H1 (cell line): ENCODE data around the gene CYP1A2. TPM values are rescaled to one million over a fixed set of nuclear protein-coding genes. Genes with fewer than 3 reads are reported as not detected.

Source experiments
- CTCF ChIA-PET: fragments of 300-600 bp; sonication (Branson Sonifier 250); formaldehyde crosslinking; loops from one replicate; lab custom pipeline; 2021; ENCODE audit not compliant: partially characterized antibody; lab: Charles Lee
- POLR2A ChIA-PET: fragments of 300-600 bp; sonication (Branson Sonifier 250); formaldehyde crosslinking; loops from one replicate; lab custom pipeline; 2021; ENCODE audit warnings: inconsistent platforms; ENCODE audit not compliant: partially characterized antibody; lab: Charles Lee
- DNase-seq, 2 experiments: peaks; one replicate each; pipeline versions ENCODE4 v3.0.0 to v3.0.0-alpha.2; 2010 to 2022; ENCODE audit warnings: low spot score in 2 of 2, low read depth in 1 of 2, mixed read lengths in 1 of 2
- FAIRE-seq: peaks from 2 replicates; lab custom pipeline; 2011; peaks lifted over from hg19 to GRCh38; lab: Jason Lieb, UNC
- H2AFZ ChIP-seq: 2 replicates; pipeline ENCODE4 v1.8.1; 2012; ENCODE audit warnings: low read length, inconsistent platforms
- H2AK5ac ChIP-seq: 2 replicates; pipeline ENCODE4 v1.6.1; 2013; ENCODE audit warnings: low read depth, low read length
- H2BK120ac ChIP-seq: replicated peaks from 2 replicates; pipeline ENCODE3; 2013; ENCODE audit warnings: low read depth, low read length, inconsistent platforms
- H2BK12ac ChIP-seq: 2 replicates; pipeline ENCODE4 v1.6.1; 2013; ENCODE audit warnings: low read depth, low read length
- H2BK15ac ChIP-seq: 2 replicates; pipeline ENCODE4 v1.6.1; 2013; ENCODE audit warnings: low read length
- H2BK20ac ChIP-seq: 2 replicates; pipeline ENCODE4 v1.6.1; 2013; ENCODE audit warnings: low read length
- H2BK5ac ChIP-seq: 2 replicates; pipeline ENCODE4 v1.6.1; 2013; ENCODE audit warnings: low read depth, low read length
- H3K14ac ChIP-seq: 2 replicates; pipeline ENCODE4 v1.6.1; 2013; ENCODE audit warnings: inconsistent platforms; ENCODE audit not compliant: insufficient read length
- H3K18ac ChIP-seq: 2 replicates; pipeline ENCODE4 v1.6.1; 2013; ENCODE audit warnings: low read length; ENCODE audit errors: extremely low read depth
- H3K23ac ChIP-seq: 2 replicates; pipeline ENCODE4 v1.6.1; 2013; ENCODE audit warnings: inconsistent platforms; ENCODE audit not compliant: insufficient read length
- H3K23me2 ChIP-seq: 2 replicates; pipeline ENCODE4 v1.6.1; 2013; ENCODE audit warnings: low read depth, low read length
- H3K27ac ChIP-seq: 2 replicates; pipeline ENCODE4 v1.6.1; 2011; ENCODE audit warnings: low read depth, low read length, inconsistent platforms
- H3K27me3 ChIP-seq, 4 experiments: replicated peaks in 1 of 4; 1 replicate in 1 of 4; 2 replicates in 3 of 4; pipeline versions ENCODE4 v1.6.1 to v1.8.1; 2011 to 2013; ENCODE audit warnings: low read length in 3 of 4, mild to moderate bottlenecking in 3 of 4, inconsistent platforms in 2 of 4, mixed read lengths in 2 of 4, moderate library complexity in 1 of 4; ENCODE audit not compliant: control insufficient read depth in 3 of 4, insufficient read depth in 3 of 4; ENCODE audit errors: extremely low read depth in 1 of 4
- H3K36me3 ChIP-seq, 4 experiments: 2 replicates each; pipeline versions ENCODE4 v1.6.1 to v1.8.1; 2011 to 2013; ENCODE audit warnings: mild to moderate bottlenecking in 4 of 4, low read length in 3 of 4, moderate library complexity in 2 of 4, control low read depth in 1 of 4, inconsistent platforms in 1 of 4; ENCODE audit not compliant: insufficient read depth in 4 of 4, control insufficient read depth in 2 of 4
- H3K4ac ChIP-seq: replicated peaks from 2 replicates; pipeline ENCODE3; 2013; ENCODE audit warnings: low read length, low read depth, mixed read lengths, inconsistent platforms; ENCODE audit not compliant: insufficient read length
- H3K4me1 ChIP-seq, 4 experiments: replicated peaks in 1 of 4; 1 replicate in 1 of 4; 2 replicates in 3 of 4; pipeline versions ENCODE4 v1.6.1 to v1.8.1; 2011 to 2013; ENCODE audit warnings: low read length in 3 of 4, inconsistent platforms in 2 of 4, mixed read lengths in 1 of 4; ENCODE audit not compliant: insufficient read depth in 4 of 4, control insufficient read depth in 3 of 4
- H3K4me2 ChIP-seq, 2 experiments: 2 replicates each; pipeline versions ENCODE4 v1.6.1 to v1.8.1; 2011 to 2013; ENCODE audit warnings: low read depth in 2 of 2, low read length in 2 of 2, control low read depth in 1 of 2, inconsistent platforms in 1 of 2, mild to moderate bottlenecking in 1 of 2; ENCODE audit not compliant: insufficient read depth in 1 of 2
- H3K4me3 ChIP-seq, 4 experiments: fragments of 200-600, 300-600 bp in 1 of 4; sonication (generic), shearing (Covaris generic), sonication (Bioruptor Twin) in 1 of 4; 2 replicates each; pipeline versions ENCODE4 v1.5.1 to v1.8.1; 2011 to 2016; ENCODE audit warnings: low read length in 4 of 4, low read depth in 3 of 4, control low read depth in 2 of 4, inconsistent platforms in 2 of 4, mild to moderate bottlenecking in 2 of 4, mixed read lengths in 1 of 4, moderate library complexity in 1 of 4; ENCODE audit not compliant: insufficient read depth in 2 of 4; ENCODE audit errors: extremely low read depth in 1 of 4
- H3K56ac ChIP-seq: replicated peaks from 2 replicates; pipeline ENCODE3; 2013; ENCODE audit warnings: low read depth, mild to moderate bottlenecking, mixed read lengths, low read length, inconsistent platforms; ENCODE audit not compliant: insufficient read length
- H3K79me1 ChIP-seq: 2 replicates; pipeline ENCODE4 v1.6.1; 2013; ENCODE audit warnings: low read depth, low read length, control low read depth
- H3K79me2 ChIP-seq, 2 experiments: 2 replicates each; pipeline versions ENCODE4 v1.6.1 to v1.8.1; 2012 to 2013; ENCODE audit warnings: low read length in 2 of 2, mild to moderate bottlenecking in 2 of 2, inconsistent platforms in 1 of 2; ENCODE audit not compliant: insufficient read depth in 2 of 2, control insufficient read depth in 1 of 2
- H3K9ac ChIP-seq, 4 experiments: replicated peaks in 1 of 4; 1 replicate in 1 of 4; 2 replicates in 3 of 4; pipeline versions ENCODE4 v1.6.1 to v1.8.1; 2011 to 2013; ENCODE audit warnings: low read depth in 3 of 4, low read length in 3 of 4, control low read depth in 2 of 4, mild to moderate bottlenecking in 2 of 4, moderate library complexity in 2 of 4, inconsistent platforms in 1 of 4; ENCODE audit errors: extremely low read depth in 1 of 4
- H3K9me3 ChIP-seq, 2 experiments: 2 replicates each; pipeline versions ENCODE4 v1.6.1 to v1.8.1; 2012 to 2013; ENCODE audit warnings: mild to moderate bottlenecking in 2 of 2, moderate library complexity in 2 of 2, control low read depth in 1 of 2, inconsistent platforms in 1 of 2, low read depth in 1 of 2, low read length in 1 of 2, mixed read lengths in 1 of 2; ENCODE audit not compliant: insufficient read depth in 2 of 2
- H4K20me1 ChIP-seq, 2 experiments: replicated peaks in 1 of 2; 2 replicates each; pipeline versions ENCODE3 to v1.8.1; 2011 to 2013; ENCODE audit warnings: inconsistent platforms in 2 of 2, low read length in 2 of 2, mild to moderate bottlenecking in 1 of 2; ENCODE audit not compliant: insufficient read depth in 2 of 2, control insufficient read depth in 1 of 2
- H4K5ac ChIP-seq: 2 replicates; pipeline ENCODE4 v1.6.1; 2013; ENCODE audit warnings: low read length, low read depth, mixed read lengths, inconsistent platforms; ENCODE audit not compliant: insufficient read length
- H4K8ac ChIP-seq: 2 replicates; pipeline ENCODE4 v1.8.0; 2013; ENCODE audit warnings: mild to moderate bottlenecking, moderate library complexity, low read length, inconsistent platforms; ENCODE audit not compliant: insufficient read depth; ENCODE audit errors: extremely low read depth
- H4K91ac ChIP-seq: replicated peaks from 2 replicates; pipeline ENCODE3; 2013; ENCODE audit warnings: low read length, mixed read lengths, inconsistent platforms; ENCODE audit not compliant: insufficient read length
- BACH1 ChIP-seq: IDR thresholded peaks from 2 replicates; pipeline ENCODE4 v1.6.1; 2012; ENCODE audit warnings: low read length, improper control_type of control experiment
- EGR1 ChIP-seq: IDR thresholded peaks from 2 replicates; pipeline ENCODE4 v1.6.1; 2011; ENCODE audit warnings: low read depth, low read length, borderline replicate concordance
- HDAC6 ChIP-seq: IDR thresholded peaks from one replicate; pipeline ENCODE4 v1.7.1; 2012; ENCODE audit warnings: low read depth, mild to moderate bottlenecking, inconsistent platforms, low read length, moderate library complexity
- JUN ChIP-seq: IDR thresholded peaks from 2 replicates; pipeline ENCODE4 v1.6.1; 2011; ENCODE audit warnings: low read depth, mild to moderate bottlenecking, improper control_type of control experiment, low read length
- KDM5A ChIP-seq: fragments of 200-600 bp; IDR thresholded peaks from 2 replicates; pipeline ENCODE4 v1.7.1; 2012; ENCODE audit warnings: mild to moderate bottlenecking, low read length, inconsistent platforms, mixed read lengths
- PHF8 ChIP-seq: fragments of 200-600 bp; sonication (generic); conservative IDR thresholded peaks from 2 replicates; pipeline ENCODE4 v1.7.1; 2012; ENCODE audit warnings: low read depth, mild to moderate bottlenecking, inconsistent platforms, low read length, moderate library complexity
- RBBP5 ChIP-seq: IDR thresholded peaks from 2 replicates; pipeline ENCODE4 v1.7.1; 2012; ENCODE audit warnings: low read depth, mild to moderate bottlenecking, inconsistent platforms, low read length, moderate library complexity, borderline replicate concordance
- RNF2 ChIP-seq: fragments of 200-900, 300-1000 bp; sonication (generic); IDR thresholded peaks from 2 replicates; pipeline ENCODE4 v1.7.1; 2016; ENCODE audit warnings: borderline replicate concordance, low read depth, mild to moderate bottlenecking, antibody characterized with exemption, low read length; ENCODE audit not compliant: poor library complexity, severe bottlenecking; ENCODE audit errors: missing control alignments
- SIN3A ChIP-seq, 2 experiments: IDR thresholded peaks in 1 of 2; conservative IDR thresholded peaks in 1 of 2; 2 replicates each; pipeline ENCODE4 v1.6.1; 2011 to 2012; ENCODE audit warnings: low read length in 2 of 2, improper control_type of control experiment in 1 of 2, low read depth in 1 of 2, mild to moderate bottlenecking in 1 of 2
- TCF12 ChIP-seq: IDR thresholded peaks from 2 replicates; pipeline ENCODE4 v1.6.1; 2011; ENCODE audit warnings: low read depth, mild to moderate bottlenecking, low read length
- TEAD4 ChIP-seq: IDR thresholded peaks from 2 replicates; pipeline ENCODE4 v1.6.1; 2012; ENCODE audit warnings: low read depth, low read length, inconsistent platforms, mixed read lengths
- WGBS, 2 experiments: shearing (Covaris generic) in 1 of 2; methylation state at CpG; one replicate each; pipeline versions ENCODE4 v1.1.6 to v1.1.7; 2013 to 2015; ENCODE audit warnings: low lambda C conversion rate in 2 of 2, mixed read lengths in 2 of 2, inconsistent platforms in 1 of 2, low coverage in 1 of 2, missing lambda C conversion rate in 1 of 2; ENCODE audit not compliant: insufficient replicate concordance in 2 of 2, insufficient coverage in 1 of 2, insufficient read length in 1 of 2; ENCODE audit errors: extremely low coverage in 1 of 2, missing lambda C conversion rate in 1 of 2; 5-methylcytosine and 5-hydroxymethylcytosine counted together
- polyA plus RNA-seq, 7 experiments: library from polyadenylated mRNA; depleted of rRNA in 3 of 7; stranded (reverse) in 5 of 7; unstranded in 2 of 7; fragments of >200 nt in 5 of 7; fragments of 200-250 nt in 2 of 7; gene quantifications; 1 replicate in 5 of 7; 2 replicates in 1 of 7; 4 replicates in 1 of 7; pipeline versions ENCODE4 v1.2.1 to v1.2.3, GENCODE V29; 2011 to 2013; ENCODE audit warnings: missing spikeins in 2 of 7, mixed read lengths in 2 of 7
- total RNA-seq: library from RNA; stranded (reverse); fragmentation: NEBNext Ultra II Directional; extraction: Animal tissue kit (Norgen Biotek cat#: 25700); gene quantifications from 2 replicates; pipeline ENCODE4 v1.2.1, GENCODE V29; 2021
- TF ChIP-seq, protein P1 (sequence below): IDR thresholded peaks from 2 replicates; pipeline ENCODE4 v1.6.1; 2012; ENCODE audit warnings: low read length, inconsistent platforms

The CYP1A2 gene
- total and polyA plus RNA-seq, 2 of the 8 experiments (the other 6 are each of a cell fraction or from before 2014, with no cell fraction given), result not detected

DNA sequence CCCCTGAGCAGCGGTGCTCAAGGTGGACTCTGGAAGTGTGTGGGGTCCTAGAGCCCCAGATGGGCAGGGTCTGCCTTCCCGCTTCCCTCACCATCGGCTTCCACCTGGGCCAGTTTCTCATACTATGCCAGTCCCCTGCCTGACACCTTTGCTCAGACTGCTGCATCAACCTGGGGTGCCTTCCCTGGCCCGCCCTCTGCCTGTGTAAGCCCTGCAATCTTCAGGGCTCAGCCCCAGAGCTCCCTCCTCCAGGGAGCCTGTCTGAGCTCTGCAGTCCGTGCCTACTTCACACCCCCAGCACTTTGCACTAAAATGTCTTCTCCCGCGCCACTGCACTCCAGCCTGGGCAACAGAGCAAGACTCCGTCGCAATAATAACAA lies 46.3 kb downstream of the CYP1A2 start:
- FAIRE-seq (no peak), DNase-seq (no peak)
- H3K4me2 ChIP-seq, result no peak overlapping the region
- H2BK12ac ChIP-seq, result no peak overlapping the region
- peaks cover 0 to 4% of the 10 kb centered on the region in 2 experiments; a peak in 1 of 4 replicates for H3K79me2 ChIP-seq
- no peak overlapping the region for H4K5ac ChIP-seq
- H2BK120ac ChIP-seq, result no peak overlapping the region
- H2AK5ac ChIP-seq, result no peak overlapping the region
- H4K91ac ChIP-seq, result no peak overlapping the region
- POLR2A ChIA-PET, result interaction anchor here (0.8 to 1.0 kb wide), 2 partner anchors 11 to 13 kb away, joined by 3 to 6 read pairs; no protein-coding TSS in a partner anchor
- no peak overlapping the region for H3K27ac ChIP-seq
- no peaks in the 10 kb centered on the region for H3K9me3 ChIP-seq
- H4K20me1 ChIP-seq, result peaks cover 23 to 42% of the 10 kb centered on the region in 2 experiments
- no peak overlapping the region for H3K4me3 ChIP-seq
- no peak overlapping the region for H3K18ac ChIP-seq
- no peak overlapping the region for H3K4ac ChIP-seq
- no peak overlapping the region for H2AFZ ChIP-seq
- no peak overlapping the region for H3K9ac ChIP-seq
- H3K27me3 ChIP-seq, result no peaks in the 10 kb centered on the region
- no peak overlapping the region for H3K23ac ChIP-seq
- H3K14ac ChIP-seq, result no peak overlapping the region
- H3K36me3 ChIP-seq, result no peaks in the 10 kb centered on the region
- H2BK5ac ChIP-seq, result no peak overlapping the region
- CTCF ChIA-PET, result interaction anchor here (0.8 to 53.7 kb wide), 7 partner anchors 7 to 170 kb away, joined by 3 to 1439 read pairs (median 23); partner anchors contain the start of genes CLK3 and CSK
- 94% methylated on average over 9 of the region's 9 CpGs; no CpG with 5 or more reads in 1 of the 2 experiments for WGBS, 2 experiments
- no peak overlapping the region for H2BK15ac ChIP-seq
- peaks cover 0 to 8% (median 4%) of the 10 kb centered on the region in 4 experiments; a peak in 5 of 7 replicates for H3K4me1 ChIP-seq
- no peak overlapping the region for H3K56ac ChIP-seq
- H4K8ac ChIP-seq, result no peak overlapping the region
- peaks cover 16% of the 10 kb centered on the region; the same call in 1 of the 2 replicates for H3K79me1 ChIP-seq
- no peaks in the 10 kb centered on the region for H3K23me2 ChIP-seq
- H2BK20ac ChIP-seq, result no peak overlapping the region
- no peak for TF ChIP-seq EGR1
- no peak for TF ChIP-seq TCF12
- no peak for TF ChIP-seq BACH1
- TF ChIP-seq PHF8, result no peak
- no peak for TF ChIP-seq SIN3A (conservative IDR thresholded peaks at IDR 0.05 in 1 of 2, IDR thresholded peaks at IDR 0.05 in 1 of 2; ENCODE audit: low read depth in 1 of 2, low read length in 2 of 2)
- TF ChIP-seq JUN, result no peak
- TF ChIP-seq KDM5A, result no peak
- TF ChIP-seq, protein P1, sequence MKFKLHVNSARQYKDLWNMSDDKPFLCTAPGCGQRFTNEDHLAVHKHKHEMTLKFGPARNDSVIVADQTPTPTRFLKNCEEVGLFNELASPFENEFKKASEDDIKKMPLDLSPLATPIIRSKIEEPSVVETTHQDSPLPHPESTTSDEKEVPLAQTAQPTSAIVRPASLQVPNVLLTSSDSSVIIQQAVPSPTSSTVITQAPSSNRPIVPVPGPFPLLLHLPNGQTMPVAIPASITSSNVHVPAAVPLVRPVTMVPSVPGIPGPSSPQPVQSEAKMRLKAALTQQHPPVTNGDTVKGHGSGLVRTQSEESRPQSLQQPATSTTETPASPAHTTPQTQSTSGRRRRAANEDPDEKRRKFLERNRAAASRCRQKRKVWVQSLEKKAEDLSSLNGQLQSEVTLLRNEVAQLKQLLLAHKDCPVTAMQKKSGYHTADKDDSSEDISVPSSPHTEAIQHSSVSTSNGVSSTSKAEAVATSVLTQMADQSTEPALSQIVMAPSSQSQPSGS, result no peak
- TF ChIP-seq TEAD4, result no peak
- no peak for TF ChIP-seq RBBP5
- no peak for TF ChIP-seq RNF2
- TF ChIP-seq HDAC6, result no peak
